IPS DF 6.9 (cell line): Measurements from ENCODE around the gene CCDC172.

ENCODE experiments used
- DNase-seq: peaks from one replicate; pipeline ENCODE4 v3.0.0-alpha.2; 2013; ENCODE audit warnings: low read depth, low spot score
- H3K27ac ChIP-seq: one replicate; pipeline ENCODE4 v1.5.1; 2013; ENCODE audit warnings: low read length, control low read depth
- H3K27me3 ChIP-seq: 2 replicates; pipeline ENCODE4 v1.6.1; 2013; ENCODE audit warnings: mild to moderate bottlenecking, low read length; ENCODE audit not compliant: control insufficient read depth, insufficient read depth
- H3K36me3 ChIP-seq: 2 replicates; pipeline ENCODE4 v1.6.1; 2013; ENCODE audit warnings: low read length; ENCODE audit not compliant: control insufficient read depth, insufficient read depth
- H3K4me1 ChIP-seq: 2 replicates; pipeline ENCODE4 v1.6.1; 2013; ENCODE audit warnings: low read length; ENCODE audit not compliant: control insufficient read depth, insufficient read depth
- H3K4me3 ChIP-seq: 2 replicates; pipeline ENCODE4 v1.5.1; 2013; ENCODE audit warnings: mild to moderate bottlenecking, low read length
- H3K9me3 ChIP-seq: 2 replicates; pipeline ENCODE4 v1.6.1; 2013; ENCODE audit warnings: low read length, inconsistent platforms; ENCODE audit not compliant: control insufficient read depth, insufficient read depth
- WGBS: extraction: QIAGEN DNeasy Blood & Tissue Kit; methylation state at CpG from one replicate; pipeline ENCODE4 v1.1.7; 2013; ENCODE audit warnings: mixed read lengths, missing lambda C conversion rate; ENCODE audit not compliant: insufficient read length, insufficient coverage; 5-methylcytosine and 5-hydroxymethylcytosine counted together

CCDC172 gene

GRCh38 chr10:116421815-116422214 is 97.6 kb downstream of the CCDC172 start:
- Histone ChIP-seq H3K4me3 (no peak overlapping the region), H3K4me1 (no peaks in the 10 kb centered on the region), H3K9me3 (no peaks in the 10 kb centered on the region), H3K27ac (no peak overlapping the region), H3K36me3 (no peaks in the 10 kb centered on the region), H3K27me3 (no peaks in the 10 kb centered on the region)
- no CpG with 5 or more reads among the region's 1 CpG for WGBS
- no peak for DNase-seq

GRCh38 chr10:116427671-116428070 is 103.4 kb downstream of the CCDC172 start, which contains the start of gene PNLIPRP3:
PNLIPRP3 (plus strand) TSS chr10:116427847; CDS start chr10:116428013, 166 bp downstream.
- no CpG with 5 or more reads among the region's 2 CpGs for WGBS
- Histone ChIP-seq H3K4me3 (no peak within 1 kb of the TSS), H3K4me1 (no peaks in the 10 kb centered on the region), H3K9me3 (no peaks in the 10 kb centered on the region), H3K27ac (no peak within 1 kb of the TSS), H3K36me3 (no peaks in the 10 kb centered on the region), H3K27me3 (no peaks in the 10 kb centered on the region)
- DNase-seq: no peak

DNA sequence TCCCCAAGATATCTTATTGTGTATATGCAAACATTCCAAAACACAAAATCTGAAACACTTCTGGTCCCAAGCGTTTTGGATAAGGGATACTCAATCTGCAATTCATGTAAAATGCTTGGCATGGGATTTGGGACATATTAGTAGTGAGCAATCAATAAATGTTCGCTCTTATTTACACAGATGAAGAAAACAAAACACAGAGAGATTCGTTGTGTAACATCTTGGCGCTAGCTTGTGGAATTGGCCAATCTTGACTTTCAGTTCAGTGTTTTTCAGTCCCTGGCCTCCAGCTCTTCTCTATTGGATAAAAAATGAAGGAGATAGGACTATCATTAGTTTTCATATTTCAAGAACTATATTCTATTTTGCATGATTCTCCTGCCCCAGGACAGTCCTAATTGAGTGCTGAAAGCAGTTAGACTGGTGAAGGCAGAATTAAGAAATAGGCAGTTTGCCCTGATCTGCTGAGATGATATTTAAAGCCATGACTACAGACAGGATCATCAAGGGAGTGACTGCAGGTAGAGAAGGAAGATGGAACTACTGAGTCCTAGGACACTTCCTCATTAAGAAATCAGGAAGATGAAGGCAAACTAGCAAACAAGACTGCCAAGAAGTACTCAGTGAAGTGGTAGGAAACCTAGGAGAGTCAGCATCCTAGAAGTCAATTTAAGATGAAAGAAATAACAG is 105.2 kb downstream of the CCDC172 start:
- WGBS: no CpG with 5 or more reads among the region's 4 CpGs
- no peaks in the 10 kb centered on the region for H3K27me3 ChIP-seq
- DNase-seq: no peak
- H3K9me3 ChIP-seq: no peaks in the 10 kb centered on the region
- H3K36me3 ChIP-seq: no peaks in the 10 kb centered on the region
- H3K4me3 ChIP-seq: no peak overlapping the region
- no peak overlapping the region for H3K27ac ChIP-seq
- no peaks in the 10 kb centered on the region for H3K4me1 ChIP-seq
